HG02763 (cell line): ENCODE measurements around the gene TREH.
A peak's percentile ranks its signal among the peaks of the same experiment; 100 is the strongest.
"Not testable (repeated sequence)": the region's sequence is repeated elsewhere in the genome, so short reads cannot be mapped to it uniquely, and the experiment has no call there.

Experiments used
- ATAC-seq: cut with Tn5 transposase; IDR thresholded peaks from one replicate; pipeline ENCODE4 v1.9.1; 2021; ENCODE audit warnings: mild to moderate bottlenecking, moderate library complexity; ENCODE audit not compliant: unreplicated experiment

The TREH gene

DNA sequence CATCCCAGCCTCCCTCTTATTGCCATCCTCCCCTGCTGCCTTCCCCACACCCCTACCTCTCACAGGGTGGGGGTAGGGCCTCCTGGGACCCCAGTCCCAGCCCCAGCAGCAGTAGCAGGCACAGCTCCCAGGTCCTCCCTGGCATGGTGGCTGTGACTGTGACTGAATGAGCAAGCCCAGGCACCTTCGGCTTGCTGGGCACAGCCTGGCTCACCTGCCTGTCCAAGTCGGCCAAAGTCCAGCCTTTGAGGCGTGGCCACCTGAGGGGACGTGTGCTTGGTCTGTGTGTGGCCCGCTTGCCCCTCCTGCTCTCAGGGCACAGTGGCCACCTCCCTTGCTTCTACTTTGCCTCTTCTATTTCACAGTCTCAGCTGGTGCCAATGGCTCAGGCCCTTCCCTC lies at the start of gene TREH:
Gene TREH, minus strand, starts transcription at position 168 of the 400 bp plus-strand sequence. Its CDS starts 23 bp downstream, at position 145.
- ATAC-seq = no peak

GRCh38 chr11:118728112-118728511 lies 48.7 kb upstream of the TREH start:
- ATAC-seq = not testable (repeated sequence)

DNA sequence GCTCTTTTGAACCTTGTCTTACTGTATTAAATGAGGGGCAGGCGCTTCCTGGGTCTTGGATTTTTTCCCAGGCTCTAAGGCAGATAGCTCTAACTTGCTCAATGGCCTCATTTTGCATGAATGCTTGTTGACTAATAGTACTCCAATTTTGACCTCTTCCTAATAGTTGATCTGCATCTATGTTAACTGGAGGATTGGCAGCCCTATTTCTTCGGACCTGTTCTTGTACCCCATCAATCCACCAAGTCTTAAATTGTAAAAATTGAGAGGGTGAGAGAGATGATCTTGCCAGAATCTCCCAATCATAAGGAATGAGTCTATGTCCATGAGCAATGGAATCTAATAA lies 48.2 kb upstream of the TREH start:
- ATAC-seq = not testable (repeated sequence)

DNA sequence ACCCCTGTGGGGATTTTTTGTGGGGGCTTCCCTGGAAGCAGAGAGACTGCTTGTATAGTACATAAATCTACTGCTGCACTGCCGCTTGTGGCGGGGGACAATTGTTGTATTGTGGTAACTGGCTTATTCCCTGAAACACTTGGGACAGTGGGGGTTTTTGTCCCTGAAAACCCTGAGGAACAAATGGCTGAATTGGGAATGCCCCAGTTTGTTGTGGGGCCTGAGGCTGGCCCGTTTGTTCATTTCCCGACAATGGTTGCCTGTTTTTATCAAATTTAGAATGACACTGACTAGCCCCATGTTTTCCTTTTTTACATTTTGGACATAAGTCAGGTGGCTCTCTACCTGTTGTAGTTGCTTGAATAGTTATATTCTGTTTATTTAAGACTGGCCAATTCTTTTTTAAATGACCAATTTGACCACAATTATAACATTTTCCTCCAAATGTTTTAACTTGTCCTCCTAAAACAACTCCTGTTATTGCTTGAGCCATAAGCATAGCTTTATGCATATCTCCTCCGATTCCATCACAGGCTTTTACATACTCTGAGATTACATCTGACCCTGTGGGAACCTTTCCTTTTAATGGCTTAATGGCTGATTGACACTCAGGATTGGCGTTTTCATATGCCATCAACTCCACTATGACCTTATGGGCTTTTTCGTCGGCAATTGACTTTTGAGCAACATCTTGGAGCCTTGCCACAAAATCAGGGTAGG lies 47.7 kb upstream of the TREH start:
- not testable (repeated sequence) for ATAC-seq

DNA sequence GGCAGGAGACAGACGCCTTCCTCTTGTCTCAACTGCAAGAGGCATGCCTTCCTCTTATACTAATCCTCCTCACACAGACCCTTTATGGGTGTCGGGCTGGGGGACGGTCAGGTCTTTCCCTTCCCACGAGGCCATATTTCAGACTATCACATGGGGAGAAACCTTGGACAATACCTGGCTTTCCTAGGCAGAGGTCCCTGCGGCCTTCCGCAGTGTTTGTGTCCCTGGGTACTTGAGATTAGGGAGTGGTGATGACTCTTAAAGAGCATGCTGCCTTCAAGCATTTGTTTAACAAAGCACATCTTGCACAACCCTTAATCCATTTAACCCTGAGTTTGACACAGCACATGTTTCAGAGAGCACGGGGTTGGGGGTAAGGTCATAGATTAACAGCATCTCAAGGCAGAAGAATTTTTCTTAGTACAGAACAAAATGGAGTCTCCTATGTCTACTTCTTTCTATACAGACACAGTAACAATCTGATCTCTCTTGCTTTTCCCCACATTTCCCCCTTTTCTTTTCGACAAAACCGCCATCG lies 42.1 kb upstream of the TREH start:
- not testable (repeated sequence) for ATAC-seq

GRCh38 chr11:118720740-118721139 lies 41.3 kb upstream of the TREH start:
- not testable (repeated sequence) for ATAC-seq

GRCh38 chr11:118720078-118720477 lies 40.6 kb upstream of the TREH start:
- ATAC-seq = not testable (repeated sequence)

DNA sequence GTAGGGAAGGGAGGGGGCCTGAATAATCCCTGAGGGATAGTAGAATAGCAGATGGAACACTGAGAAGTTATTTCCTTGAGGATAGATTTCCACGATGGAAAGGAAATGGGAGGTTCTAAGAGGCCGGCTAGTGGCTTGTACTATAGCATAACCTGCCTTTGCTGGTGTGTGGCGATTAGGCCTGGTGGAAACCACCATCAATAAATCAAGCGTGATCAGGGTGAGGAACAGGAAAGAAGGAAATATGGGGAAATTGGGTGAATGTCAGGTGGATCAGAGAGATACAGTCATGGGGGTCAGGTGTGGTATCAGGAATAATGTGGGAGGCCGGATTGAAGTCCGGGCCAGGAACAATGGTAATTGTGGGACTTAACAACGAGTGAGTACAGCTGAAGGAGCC lies 39.1 kb upstream of the TREH start:
- not testable (repeated sequence) for ATAC-seq

DNA sequence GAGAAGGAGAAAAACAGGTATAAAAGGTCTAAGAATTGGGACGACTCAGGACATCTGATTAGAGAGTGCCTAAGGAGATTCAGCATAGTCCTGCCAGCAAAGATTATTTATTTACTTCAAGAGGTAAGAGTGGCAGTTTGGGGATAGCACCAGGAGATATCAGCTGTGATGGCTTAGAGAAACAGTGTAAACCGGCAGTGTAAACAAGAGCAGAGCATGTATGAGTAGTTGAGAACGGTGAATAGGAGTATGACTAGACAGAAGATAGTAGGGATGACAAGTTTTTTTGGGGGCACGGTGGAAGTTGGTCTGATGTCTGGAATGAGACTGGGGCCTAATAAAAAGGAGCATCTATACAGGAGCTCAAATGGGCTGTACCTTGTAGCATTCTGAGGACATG lies 38.3 kb upstream of the TREH start:
- not testable (repeated sequence) for ATAC-seq

GRCh38 chr11:118717221-118717620 lies 37.8 kb upstream of the TREH start:
- ATAC-seq = not testable (repeated sequence)

GRCh38 chr11:118715837-118716260 lies 36.4 kb upstream of the TREH start:
- no peak for ATAC-seq

- peak; percentile 51 for ATAC-seq
Observed at GRCh38 chr11:118715245-118715831, 35.9 kb upstream of the TREH start.

GRCh38 chr11:118714816-118715215 lies 35.4 kb upstream of the TREH start:
- no peak for ATAC-seq

DNA sequence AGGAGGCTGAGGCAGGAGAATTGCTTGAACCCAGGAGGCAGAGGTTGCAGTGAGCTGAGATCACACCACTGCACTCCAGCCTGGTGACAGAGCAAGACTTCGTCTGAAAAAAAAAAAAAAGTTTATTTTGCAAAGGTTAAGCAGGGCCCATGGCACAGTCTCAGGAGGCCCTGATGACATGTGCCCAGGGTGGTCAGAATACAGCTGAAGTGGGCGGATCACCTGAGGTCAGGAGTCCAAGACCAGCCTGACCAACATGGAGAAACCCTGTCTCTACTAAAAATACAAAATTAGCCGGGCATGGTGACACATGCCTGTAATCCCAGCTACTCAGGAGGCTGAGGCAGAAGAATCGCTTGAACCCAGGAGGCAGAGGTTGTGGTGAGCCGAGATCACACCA lies 35.0 kb upstream of the TREH start:
- ATAC-seq = not testable (repeated sequence)

DNA sequence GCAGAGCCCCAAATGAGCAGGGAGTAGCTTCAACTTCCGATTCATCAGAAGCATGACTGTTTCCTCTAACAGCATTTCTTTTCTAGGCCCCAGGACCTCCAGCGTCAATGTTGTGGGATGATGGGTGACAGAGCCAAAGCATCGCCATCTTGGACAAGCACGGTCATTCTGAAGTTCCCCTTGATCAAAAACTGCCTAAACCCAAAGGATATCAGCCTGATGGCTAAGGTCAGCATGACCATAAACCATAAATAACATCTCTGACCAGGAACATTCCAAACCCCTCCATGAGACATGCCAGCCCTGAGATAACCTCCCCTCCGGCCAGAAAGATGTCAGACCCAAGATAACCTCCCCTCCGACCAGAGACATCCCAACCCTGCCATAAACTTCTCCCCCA lies 28.8 kb upstream of the TREH start:
- no peak for ATAC-seq

DNA sequence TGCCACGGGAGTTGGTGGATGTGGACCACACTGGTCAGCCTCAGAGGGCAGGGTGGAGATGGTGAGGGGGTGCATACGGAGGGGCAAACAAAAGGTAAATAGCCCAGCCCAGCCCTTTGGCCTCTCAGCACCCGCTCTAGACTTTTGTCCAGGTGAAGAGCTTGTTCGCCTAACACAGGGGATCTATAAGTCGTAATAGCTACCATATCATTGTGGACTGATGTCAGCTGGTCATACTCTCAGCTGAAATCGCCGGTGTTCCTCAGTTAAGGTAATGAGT lies 27.0 kb upstream of the TREH start:
- ATAC-seq = no peak

- ATAC-seq = no peak
Observed at GRCh38 chr11:118705791-118706545, 26.5 kb upstream of the TREH start.

- no peak for ATAC-seq
Observed at GRCh38 chr11:118705111-118705741, 25.8 kb upstream of the TREH start.

GRCh38 chr11:118703563-118704106 lies 24.2 kb upstream of the TREH start:
- no peak for ATAC-seq

DNA sequence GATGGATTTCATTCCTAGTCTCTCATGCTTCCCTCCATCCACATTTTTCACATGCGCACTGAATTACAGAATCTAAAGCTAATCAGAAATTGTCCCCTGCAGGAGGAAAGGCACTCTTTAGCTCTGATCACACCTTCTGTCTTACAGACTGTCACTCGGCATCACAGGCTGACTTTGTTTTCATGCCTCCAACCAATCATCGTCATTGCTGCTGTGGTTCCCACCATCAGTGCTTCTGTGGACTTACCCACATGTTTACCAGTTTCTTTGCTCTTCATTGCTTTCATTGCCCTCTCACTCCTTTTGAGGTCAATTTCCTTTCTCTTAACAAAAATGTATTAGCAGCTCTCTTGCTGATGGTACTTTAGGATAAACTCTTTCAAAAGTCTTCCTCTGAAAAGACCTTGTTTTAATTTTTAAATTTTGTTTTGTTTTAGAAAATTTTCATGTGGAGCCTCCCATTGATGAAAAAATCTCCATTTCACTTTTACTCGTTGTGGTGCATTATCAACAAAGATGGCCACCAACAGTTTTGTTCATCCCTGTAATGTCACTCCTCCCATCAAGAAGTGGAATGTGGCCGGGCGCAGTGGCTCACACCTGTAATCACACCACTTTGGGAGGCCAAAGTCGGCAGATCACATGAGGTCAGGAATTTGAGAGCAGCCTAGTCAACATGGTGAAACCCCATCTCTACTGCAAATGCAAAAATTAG lies 20.2 kb upstream of the TREH start:
- no peak for ATAC-seq
